GM12874 (cell line): ENCODE results near the gene TASOR.

Experiments
- TF ChIP-seq, protein P1 (sequence below): IDR thresholded peaks from 2 replicates; pipeline ENCODE4 v1.5.1; 2011; ENCODE audit warnings: low read depth, mild to moderate bottlenecking, control low read depth, low read length, moderate library complexity; ENCODE audit not compliant: insufficient read depth

Gene TASOR

DNA sequence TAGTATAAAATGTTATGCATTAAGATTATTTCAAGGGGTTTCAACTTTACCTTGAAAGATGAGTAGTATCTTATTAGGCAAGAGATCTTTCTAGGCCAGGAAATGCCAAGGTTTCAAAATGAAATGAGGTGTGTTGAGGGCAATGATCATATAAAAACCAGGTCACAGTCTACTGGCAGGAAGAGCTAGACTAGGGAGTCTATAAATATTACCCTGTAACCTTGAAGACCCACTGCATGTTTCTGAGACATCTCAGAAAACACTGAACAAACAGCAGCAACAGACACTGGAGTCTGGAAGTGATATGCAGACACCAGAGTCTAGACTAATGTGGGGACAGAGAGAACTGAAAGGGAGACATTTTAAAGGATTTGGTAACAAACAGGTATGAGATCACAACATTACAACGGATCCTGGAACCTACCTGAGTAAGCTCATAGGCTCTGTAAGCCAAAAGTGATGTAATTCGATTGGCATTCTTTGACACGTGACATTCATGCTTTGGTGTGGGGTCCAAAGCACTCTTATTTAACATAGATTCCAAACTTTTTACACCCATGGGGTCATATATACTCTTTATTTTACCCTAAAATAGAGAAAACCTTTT, 15.0 kb downstream of the TASOR start:
- TF ChIP-seq, protein P1, sequence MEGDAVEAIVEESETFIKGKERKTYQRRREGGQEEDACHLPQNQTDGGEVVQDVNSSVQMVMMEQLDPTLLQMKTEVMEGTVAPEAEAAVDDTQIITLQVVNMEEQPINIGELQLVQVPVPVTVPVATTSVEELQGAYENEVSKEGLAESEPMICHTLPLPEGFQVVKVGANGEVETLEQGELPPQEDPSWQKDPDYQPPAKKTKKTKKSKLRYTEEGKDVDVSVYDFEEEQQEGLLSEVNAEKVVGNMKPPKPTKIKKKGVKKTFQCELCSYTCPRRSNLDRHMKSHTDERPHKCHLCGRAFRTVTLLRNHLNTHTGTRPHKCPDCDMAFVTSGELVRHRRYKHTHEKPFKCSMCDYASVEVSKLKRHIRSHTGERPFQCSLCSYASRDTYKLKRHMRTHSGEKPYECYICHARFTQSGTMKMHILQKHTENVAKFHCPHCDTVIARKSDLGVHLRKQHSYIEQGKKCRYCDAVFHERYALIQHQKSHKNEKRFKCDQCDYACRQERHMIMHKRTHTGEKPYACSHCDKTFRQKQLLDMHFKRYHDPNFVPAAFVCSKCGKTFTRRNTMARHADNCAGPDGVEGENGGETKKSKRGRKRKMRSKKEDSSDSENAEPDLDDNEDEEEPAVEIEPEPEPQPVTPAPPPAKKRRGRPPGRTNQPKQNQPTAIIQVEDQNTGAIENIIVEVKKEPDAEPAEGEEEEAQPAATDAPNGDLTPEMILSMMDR = no peak

DNA sequence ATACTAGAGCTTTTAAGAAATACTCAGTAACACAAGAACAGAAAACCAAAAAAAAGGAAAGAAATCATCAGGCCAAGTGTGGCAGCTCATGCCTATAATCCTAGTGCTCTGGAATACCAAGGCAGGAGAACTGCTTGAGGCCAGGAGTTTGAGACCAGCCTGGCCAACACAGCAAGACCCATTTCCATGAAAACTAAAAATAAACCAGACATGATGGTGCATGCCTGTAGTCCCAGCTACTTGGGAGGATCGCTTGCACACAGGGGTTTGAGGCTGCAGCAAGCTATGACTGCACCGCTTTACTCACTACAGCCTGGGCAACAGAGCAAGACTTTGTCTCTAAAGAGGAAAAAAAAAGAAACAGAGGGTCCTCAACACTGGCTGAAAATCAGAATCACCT, 18.2 kb downstream of the TASOR start:
- TF ChIP-seq, protein P1 = no peak

DNA sequence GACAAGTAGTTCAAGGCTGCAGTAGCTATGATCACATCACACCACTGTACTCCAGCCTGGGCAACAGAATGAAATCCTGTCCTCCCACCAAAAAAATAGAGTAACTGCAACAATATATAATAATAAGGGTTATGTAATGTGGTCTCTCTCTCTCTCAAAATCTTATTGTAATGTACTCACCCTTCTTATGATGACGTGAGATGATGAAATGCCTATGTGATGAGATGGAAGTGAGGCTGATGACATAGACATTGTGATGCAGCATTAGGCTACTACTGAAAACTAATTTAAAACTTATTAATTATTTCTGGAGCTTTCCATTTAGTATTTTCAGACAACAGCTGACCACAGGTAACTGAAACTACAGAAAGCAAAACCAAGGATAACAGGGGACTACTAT, 27.4 kb downstream of the TASOR start:
- TF ChIP-seq, protein P1 = no peak

DNA sequence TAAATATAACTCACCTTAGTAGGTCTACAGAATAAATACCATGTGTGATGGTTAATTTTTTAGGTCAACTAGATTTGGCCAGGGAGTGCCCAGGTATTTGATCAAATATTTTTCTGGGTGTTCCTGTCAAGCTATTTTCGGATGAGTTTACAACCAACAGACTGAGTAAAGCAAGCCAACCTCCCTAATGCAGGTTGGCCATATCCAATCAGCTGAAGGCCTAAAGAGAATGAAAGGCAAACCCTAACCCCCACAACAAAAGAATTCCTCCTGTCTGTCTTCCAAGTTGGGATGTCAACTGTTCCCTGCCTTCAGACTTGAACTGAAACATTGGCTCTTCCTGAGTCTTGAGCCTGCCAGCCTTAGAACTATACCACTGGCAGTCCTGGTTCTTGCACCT, 28.6 kb downstream of the TASOR start:
- TF ChIP-seq, protein P1 = no peak

DNA sequence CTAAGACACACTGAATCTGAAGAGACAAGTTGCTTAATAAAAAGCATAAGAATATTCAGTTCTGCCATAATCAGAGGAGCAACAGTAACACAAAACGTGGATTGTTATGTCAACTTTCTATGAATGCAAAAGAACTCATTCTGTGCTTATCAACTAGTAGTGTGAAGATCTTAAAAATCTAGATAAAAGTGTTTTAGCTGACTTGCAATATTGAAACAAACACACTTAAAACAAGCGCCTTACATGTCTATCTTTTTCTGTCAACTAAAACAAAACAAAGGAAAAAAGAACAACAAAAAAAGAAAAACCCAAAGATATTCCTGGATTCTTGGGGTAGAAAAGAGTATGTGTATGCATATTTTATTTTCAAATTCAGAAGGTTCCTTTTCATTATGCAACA, 37.7 kb downstream of the TASOR start:
- TF ChIP-seq, protein P1 = no peak

DNA sequence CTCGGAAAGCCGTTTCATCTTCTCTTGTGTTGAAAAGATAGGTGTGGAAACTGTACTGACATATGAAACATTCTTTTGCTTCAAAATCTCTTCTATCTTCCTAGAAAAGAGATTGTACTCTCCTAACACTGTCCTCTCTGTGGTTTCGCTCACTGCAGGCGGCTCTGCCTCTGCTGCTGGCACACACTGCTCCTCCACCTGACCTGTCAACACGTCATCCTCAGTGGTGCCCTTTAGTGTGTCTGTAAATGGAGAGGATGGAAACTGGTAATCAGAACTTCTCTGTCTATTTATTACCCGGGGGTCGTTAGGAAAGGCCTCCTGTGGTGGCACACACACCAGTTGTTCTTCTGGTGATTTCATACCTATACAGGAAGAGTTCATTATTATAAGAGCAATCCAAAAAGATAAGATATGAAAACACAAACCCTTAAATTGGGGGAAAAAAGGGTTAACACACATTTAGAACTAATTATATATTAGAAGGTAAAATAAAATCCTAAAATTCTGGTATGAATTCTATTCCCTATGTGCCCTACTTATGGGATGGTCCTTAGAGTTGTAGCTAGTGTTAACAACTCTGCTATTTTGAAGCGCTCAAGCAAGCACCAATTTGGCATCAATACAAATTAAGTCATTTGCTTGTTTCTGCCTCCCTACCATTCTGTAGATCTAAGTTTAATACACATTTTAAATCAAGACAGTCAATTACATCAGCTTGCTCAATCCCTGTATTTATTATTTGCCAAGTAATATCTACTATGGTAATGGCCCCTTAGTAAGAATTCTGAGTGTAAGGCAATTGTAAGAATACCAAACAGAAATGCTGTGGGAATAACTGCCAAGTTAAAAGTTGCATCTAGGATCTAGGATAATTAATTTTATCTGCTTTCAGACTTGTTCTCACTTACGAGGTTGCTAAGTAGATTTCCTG, 49.2 kb downstream of the TASOR start:
- TF ChIP-seq, protein P1 = no peak
